Measurements from ENCODE around the gene FREM2. TPM values are rescaled to one million over a fixed set of nuclear protein-coding genes. Genes with fewer than 3 reads are reported as not detected.

The FREM2 gene
- total and polyA plus RNA-seq, 9 of the 15 experiments (the other 6 are each of a cell fraction or from before 2014, with no cell fraction given) = under 0.01 to 0.02 TPM; not detected in 7

- no peak for DNase-seq (ENCODE audit: extremely low read depth in 1 of 4, low spot score in 3 of 4)
- no peaks in the 10 kb centered on the region for H4K20me1 ChIP-seq (replicated peaks; ENCODE audit: control insufficient read depth, insufficient read depth, low read length)
- ATAC-seq = no peak
- H2AFZ ChIP-seq (ENCODE audit: low read depth, low read length) = no peak overlapping the region
- no peak overlapping the region for H3K9ac ChIP-seq (ENCODE audit: insufficient read depth in 1 of 2, low read depth in 2 of 2, low read length in 2 of 2)
- TF ChIP-seq E4F1 (CRISPR knock-in tag; IDR thresholded peaks at IDR 0.05; ENCODE audit: borderline replicate concordance) (no peak), DACH1 (IDR thresholded peaks at IDR 0.05; ENCODE audit: partially characterized antibody) (no peak), MLLT1 (IDR thresholded peaks at IDR 0.05) (no peak), ZSCAN32 (CRISPR knock-in tag; IDR thresholded peaks at IDR 0.05) (no peak), ASH1L (IDR thresholded peaks at IDR 0.05; ENCODE audit: borderline replicate concordance, low read depth, partially characterized antibody) (no peak), NR2C2 (CRISPR knock-in tag; IDR thresholded peaks at IDR 0.05) (no peak), NR2C2 (tag; IDR thresholded peaks at IDR 0.05) (no peak), ZNF134 (CRISPR knock-in tag; conservative IDR thresholded peaks at IDR 0.05) (no peak), TOE1 (IDR thresholded peaks at IDR 0.05; ENCODE audit: borderline replicate concordance) (no peak), TOE1 (CRISPR knock-in tag; IDR thresholded peaks at IDR 0.05; ENCODE audit: borderline replicate concordance, low read depth) (no peak), ZNF280B (CRISPR knock-in tag; IDR thresholded peaks at IDR 0.05) (no peak), NUFIP1 (IDR thresholded peaks at IDR 0.05; ENCODE audit: partially characterized antibody) (no peak), ESRRB (CRISPR knock-in tag; IDR thresholded peaks at IDR 0.05; ENCODE audit: borderline replicate concordance) (no peak)
- H3K27me3 ChIP-seq (ENCODE audit: control insufficient read depth in 2 of 2, insufficient read depth in 2 of 2, low read length in 2 of 2) = peaks cover 0 to 18% of the 10 kb centered on the region in 2 experiments; a peak in 2 of 5 replicates
- no peaks in the 10 kb centered on the region for H3K9me3 ChIP-seq (replicated peaks; ENCODE audit: control insufficient read depth, insufficient read depth, low read depth, low read length)
- no peaks in the 10 kb centered on the region for H3K36me3 ChIP-seq (ENCODE audit: control insufficient read depth, insufficient read depth, low read length)
- BruUV-seq (replicated peaks) = no TSS peak
- H3K9me1 ChIP-seq (ENCODE audit: control insufficient read depth, insufficient read depth, low read length) = no peaks in the 10 kb centered on the region
- H3K4me1 ChIP-seq (replicated peaks in 1 of 2; ENCODE audit: control insufficient read depth in 2 of 2, insufficient read depth in 2 of 2, low read length in 2 of 2) = no peaks in the 10 kb centered on the region; a peak in 1 of 5 replicates
- intact Hi-C loops (cut with micrococcal nuclease) = loop anchor here (5.0 kb wide), 1 partner anchor 187 kb away; no protein-coding TSS in a partner anchor
- no peak overlapping the region for H3K4me2 ChIP-seq (ENCODE audit: insufficient read depth, low read length)
- in situ Hi-C loops (cut with MboI) = no loop called here
- H3K27ac ChIP-seq (ENCODE audit: extremely low read depth, low read depth, low read length) = no peak overlapping the region
- no peak overlapping the region for H3K4me3 ChIP-seq
- H3K79me2 ChIP-seq (ENCODE audit: control insufficient read depth, insufficient read depth, low read length) = no peaks in the 10 kb centered on the region
- CTCF ChIA-PET (ENCODE audit: low intra/inter-chr PET ratio) = no interaction called here
- POLR2A ChIA-PET = no interaction called here
- FAIRE-seq = no peak
- 0% methylated on average over 2 of the region's 2 CpGs for WGBS (ENCODE audit: insufficient coverage, low coverage, missing lambda C conversion rate)
These were observed 1.4 kb upstream of the FREM2 start for GRCh38 chr13:38685431-38685830.
